A172 (cell line): ENCODE results near the gene TRIM64. TPM values are rescaled to one million over a fixed set of nuclear protein-coding genes. Genes with fewer than 3 reads are reported as not detected.
"Not testable (repeated sequence)": the region's sequence is repeated elsewhere in the genome, so short reads cannot be mapped to it uniquely, and the experiment has no call there.

Experiments used
- DNase-seq: peaks from one replicate; pipeline ENCODE4 v3.0.0-alpha.2; 2015; ENCODE audit warnings: low spot score
- total RNA-seq: library from RNA; depleted of rRNA; stranded (reverse); fragments of >200 nt; shearing (Covaris generic); gene quantifications from 2 replicates; pipeline ENCODE4 v1.2.3, GENCODE V29; 2014; rRNA removed

TRIM64 gene
- not detected in 2 replicates for total RNA-seq

GRCh38 chr11:89965737-89966136 lies at the start of gene TRIM64:
Gene TRIM64 (plus strand): TSS chr11:89966037. CDS start chr11:89968504, 2,467 bp downstream.
- not testable (repeated sequence) for DNase-seq

- no peak for DNase-seq
Measured at GRCh38 chr11:89922195-89922660, 43.6 kb upstream of the TRIM64 start, which contains the start of gene TRIM49D1. Gene TRIM49D1 (minus strand): TSS chr11:89922245. CDS start chr11:89917710, 4,535 bp downstream.

GRCh38 chr11:89923764-89924163 lies 42.1 kb upstream of the TRIM64 start, which contains the start of gene TRIM49D2:
Gene TRIM49D2 (plus strand): TSS chr11:89924064. CDS start chr11:89926762, 2,698 bp downstream.
- not testable (repeated sequence) for DNase-seq

- not testable (repeated sequence) for DNase-seq
Measured at GRCh38 chr11:89960833-89961232, 5.0 kb upstream of the TRIM64 start.

Other genes with a start within 250 kb of the TRIM64 start
- not detected in 2 replicates for gene TRIM49, start 157.5 kb upstream of the TRIM64 start, total RNA-seq
- gene TRIM64B, start 87.5 kb upstream of the TRIM64 start, total RNA-seq, result not detected in 2 replicates
- gene TRIM49D1, start 43.8 kb upstream of the TRIM64 start, total RNA-seq, result not detected in 2 replicates
- gene TRIM49D2, start 42.0 kb upstream of the TRIM64 start, total RNA-seq, result not detected in 2 replicates
- gene TRIM49C, start 65.1 kb downstream of the TRIM64 start, total RNA-seq, result not detected in 2 replicates
- gene UBTFL1, start 119.9 kb downstream of the TRIM64 start, total RNA-seq, result not detected in 2 replicates
- 0.07 TPM in 1 of 2 replicates, not detected in the other for gene NAALAD2, start 168.6 kb downstream of the TRIM64 start, total RNA-seq